HepG2 (cell line): ENCODE measurements around the gene VMO1. TPM values are rescaled to one million over a fixed set of nuclear protein-coding genes. Genes with fewer than 3 reads are reported as not detected.

Source experiments
- ASH2L ChIP-seq: fragments of 300-600, 200-600 bp; sonication (generic); IDR thresholded peaks from 2 replicates; pipeline ENCODE4 v1.7.0; 2017; ENCODE audit warnings: low read depth, mild to moderate bottlenecking, moderate library complexity, mixed read lengths, low read length; ENCODE audit not compliant: insufficient read length
- CBX5 ChIP-seq: sonication (generic); formaldehyde crosslinking; IDR thresholded peaks from 2 replicates; pipeline ENCODE4 v1.4.0; 2020; ENCODE audit warnings: missing genetic modification reagents, borderline replicate concordance
- CHCHD3 ChIP-seq: sonication (generic); formaldehyde crosslinking; IDR thresholded peaks from 2 replicates; pipeline ENCODE4 v1.8.0; 2022; ENCODE audit warnings: mild to moderate bottlenecking, missing genetic modification reagents, moderate library complexity
- GMEB2 ChIP-seq: IDR thresholded peaks from 2 replicates; pipeline ENCODE4 v1.6.1; 2016; ENCODE audit warnings: missing biosample characterization, missing genetic modification reagents, low read depth
- MTA3 ChIP-seq: sonication (generic); formaldehyde crosslinking; IDR thresholded peaks from 2 replicates; pipeline ENCODE4 v1.4.0; 2020; ENCODE audit warnings: missing genetic modification reagents
- MXD4 ChIP-seq: IDR thresholded peaks from 2 replicates; pipeline ENCODE4 v1.6.1; 2016; ENCODE audit warnings: mild to moderate bottlenecking, missing biosample characterization, missing genetic modification reagents
- PBX2 ChIP-seq: IDR thresholded peaks from 2 replicates; pipeline ENCODE4 v1.6.1; 2016; ENCODE audit warnings: control low read depth
- RORA ChIP-seq: sonication (generic); formaldehyde crosslinking; IDR thresholded peaks from 2 replicates; pipeline ENCODE4 v1.5.0; 2020; ENCODE audit warnings: mild to moderate bottlenecking, missing genetic modification reagents, moderate library complexity
- ZBTB1 ChIP-seq: sonication (generic); formaldehyde crosslinking; IDR thresholded peaks from 2 replicates; pipeline ENCODE4 v1.4.0; 2020; ENCODE audit warnings: missing genetic modification reagents, borderline replicate concordance
- ZBTB26 ChIP-seq: IDR thresholded peaks from 2 replicates; pipeline ENCODE4 v1.6.1; 2016; ENCODE audit warnings: missing compliant biosample characterization, missing genetic modification reagents, borderline replicate concordance
- ZKSCAN8 ChIP-seq: IDR thresholded peaks from 2 replicates; pipeline ENCODE4 v1.6.1; 2016; ENCODE audit warnings: borderline replicate concordance, missing genetic modification reagents, missing compliant biosample characterization
- ZNF318 ChIP-seq: sonication (generic); formaldehyde crosslinking; IDR thresholded peaks from 2 replicates; pipeline ENCODE4 v1.4.0; 2020; ENCODE audit warnings: mild to moderate bottlenecking, missing genetic modification reagents
- ZNF513 ChIP-seq: sonication (generic); formaldehyde crosslinking; conservative IDR thresholded peaks from 2 replicates; pipeline ENCODE4 v1.5.0; 2020; ENCODE audit warnings: missing genetic modification reagents
- ZNF615 ChIP-seq: sonication (generic); formaldehyde crosslinking; IDR thresholded peaks from 2 replicates; pipeline ENCODE4 v1.5.0; 2020; ENCODE audit warnings: mild to moderate bottlenecking, missing genetic modification reagents, borderline replicate concordance
- polyA plus RNA-seq, 8 experiments: library from polyadenylated mRNA; depleted of rRNA in 3 of 8; stranded (reverse) in 7 of 8; unstranded in 1 of 8; fragments of >200 nt; fragmentation: Illumina TruSeq in 4 of 8; extraction: Trizol in 4 of 8; gene quantifications; 2 replicates each; pipeline versions ENCODE4 v1.2.1 to v1.2.3, GENCODE V29; 2011 to 2016; ENCODE audit warnings: low read depth in 4 of 8, missing spikeins in 1 of 8, mixed read lengths in 1 of 8; ENCODE audit not compliant: insufficient read depth in 1 of 8
- total RNA-seq, 5 experiments: library from RNA; depleted of rRNA; stranded (reverse); fragments of >200 nt; fragmentation: Illumina TruSeq; extraction: Trizol; gene quantifications; 2 replicates each; pipeline ENCODE4 v1.2.3, GENCODE V29; 2016; ENCODE audit warnings: low read depth in 1 of 5

The VMO1 gene
- total and polyA plus RNA-seq, 2 of the 13 experiments (the other 11 are each of a cell fraction or from before 2014, with no cell fraction given), result not detected

GRCh38 chr17:4759776-4760236, 26.4 kb downstream of the VMO1 start (continued):
- TF ChIP-seq ZNF513 (CRISPR knock-in tag) (no peak), GMEB2 (CRISPR knock-in tag) (no peak), ZNF318 (CRISPR knock-in tag) (peak; percentile 63; the same call in 1 of the 2 replicates), MXD4 (no peak), ZBTB1 (CRISPR knock-in tag) (no peak), ZKSCAN8 (CRISPR knock-in tag) (peak; percentile 76; the same call in 1 of the 2 replicates), MTA3 (no peak), CHCHD3 (CRISPR knock-in tag) (no peak), CBX5 (CRISPR knock-in tag) (no peak; the same call in 1 of the 2 replicates), ZNF615 (CRISPR knock-in tag) (peak; percentile 64; the same call in 1 of the 2 replicates), ASH2L (peak; percentile 23), ZBTB26 (CRISPR knock-in tag) (no peak; the same call in 1 of the 2 replicates), RORA (CRISPR knock-in tag) (no peak), PBX2 (peak; percentile 32; the same call in 1 of the 2 replicates)
